GM18519 (cell line): ENCODE results near the gene HIF3A.
"Not testable (repeated sequence)": the region's sequence is repeated elsewhere in the genome, so short reads cannot be mapped to it uniquely, and the experiment has no call there.

Experiments used
- ATAC-seq: cut with Tn5 transposase; IDR thresholded peaks from one replicate; pipeline ENCODE4 v1.9.1; 2021; ENCODE audit warnings: mild to moderate bottlenecking, moderate library complexity; ENCODE audit not compliant: unreplicated experiment, low FRiP score

The HIF3A gene

GRCh38 chr19:46289724-46290619 is 6.9 kb upstream of the HIF3A start:
- ATAC-seq = no peak

GRCh38 chr19:46291829-46292228 is 5.0 kb upstream of the HIF3A start:
- no peak for ATAC-seq

- no peak for ATAC-seq
Observed at GRCh38 chr19:46294494-46294893, 2.3 kb upstream of the HIF3A start.

GRCh38 chr19:46295401-46296201 is 1.2 kb upstream of the HIF3A start:
- ATAC-seq = no peak

- ATAC-seq = no peak
Observed at GRCh38 chr19:46296202-46296480, 701 bp upstream of the HIF3A start.

GRCh38 chr19:46297700-46298478 is 1.0 kb downstream of the HIF3A start:
- no peak for ATAC-seq

- no peak for ATAC-seq
Observed at GRCh38 chr19:46298479-46299003, 1.7 kb downstream of the HIF3A start.

GRCh38 chr19:46299004-46299509 is 2.2 kb downstream of the HIF3A start:
- ATAC-seq = no peak

- ATAC-seq = no peak
Observed at GRCh38 chr19:46299695-46300094, 2.9 kb downstream of the HIF3A start.

- ATAC-seq = no peak
Observed at GRCh38 chr19:46303322-46303690, 6.5 kb downstream of the HIF3A start.

- ATAC-seq = no peak
Observed at GRCh38 chr19:46303691-46304397, 7.0 kb downstream of the HIF3A start.

- ATAC-seq = no peak
Observed at GRCh38 chr19:46306501-46306900, 9.7 kb downstream of the HIF3A start.

- ATAC-seq = no peak
Observed at GRCh38 chr19:46308510-46308909, 11.7 kb downstream of the HIF3A start.

GRCh38 chr19:46309056-46309455 is 12.2 kb downstream of the HIF3A start:
- no peak for ATAC-seq

GRCh38 chr19:46311444-46311843 is 14.6 kb downstream of the HIF3A start:
- no peak for ATAC-seq

- not testable (repeated sequence) for ATAC-seq
Observed at GRCh38 chr19:46313540-46314469, 17.0 kb downstream of the HIF3A start.

GRCh38 chr19:46317339-46317738 is 20.5 kb downstream of the HIF3A start:
- ATAC-seq = no peak

- ATAC-seq = no peak
Observed at GRCh38 chr19:46319613-46320012, 22.8 kb downstream of the HIF3A start.

- no peak for ATAC-seq
Observed at GRCh38 chr19:46320559-46320958, 23.7 kb downstream of the HIF3A start.
